ENCODE results near the gene DOCK2.

DNA sequence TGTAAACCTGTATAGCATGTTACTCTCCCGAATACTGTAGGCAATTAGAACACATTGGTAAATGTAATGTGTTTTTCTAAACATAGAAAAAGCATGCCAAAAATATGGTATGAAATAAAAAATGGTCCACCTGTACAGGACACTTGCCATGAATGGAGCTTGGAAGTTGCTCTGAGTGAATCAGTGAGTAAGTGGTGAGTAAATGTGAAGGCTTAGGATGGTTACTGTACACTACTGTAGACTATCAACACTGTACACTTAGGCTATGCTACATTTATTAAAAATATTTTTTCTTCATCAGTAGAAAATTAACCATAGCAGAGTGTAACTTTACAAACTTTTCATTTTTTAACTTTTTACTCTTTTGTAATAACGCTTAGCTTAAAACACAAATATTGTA is 301.4 kb downstream of the DOCK2 start:
- TF ChIP-seq, protein P1, sequence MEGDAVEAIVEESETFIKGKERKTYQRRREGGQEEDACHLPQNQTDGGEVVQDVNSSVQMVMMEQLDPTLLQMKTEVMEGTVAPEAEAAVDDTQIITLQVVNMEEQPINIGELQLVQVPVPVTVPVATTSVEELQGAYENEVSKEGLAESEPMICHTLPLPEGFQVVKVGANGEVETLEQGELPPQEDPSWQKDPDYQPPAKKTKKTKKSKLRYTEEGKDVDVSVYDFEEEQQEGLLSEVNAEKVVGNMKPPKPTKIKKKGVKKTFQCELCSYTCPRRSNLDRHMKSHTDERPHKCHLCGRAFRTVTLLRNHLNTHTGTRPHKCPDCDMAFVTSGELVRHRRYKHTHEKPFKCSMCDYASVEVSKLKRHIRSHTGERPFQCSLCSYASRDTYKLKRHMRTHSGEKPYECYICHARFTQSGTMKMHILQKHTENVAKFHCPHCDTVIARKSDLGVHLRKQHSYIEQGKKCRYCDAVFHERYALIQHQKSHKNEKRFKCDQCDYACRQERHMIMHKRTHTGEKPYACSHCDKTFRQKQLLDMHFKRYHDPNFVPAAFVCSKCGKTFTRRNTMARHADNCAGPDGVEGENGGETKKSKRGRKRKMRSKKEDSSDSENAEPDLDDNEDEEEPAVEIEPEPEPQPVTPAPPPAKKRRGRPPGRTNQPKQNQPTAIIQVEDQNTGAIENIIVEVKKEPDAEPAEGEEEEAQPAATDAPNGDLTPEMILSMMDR (IDR thresholded peaks at IDR 0.05; ENCODE audit: low read depth, low read length, poor library complexity, severe bottlenecking) = no peak
- TF ChIP-seq EZH2phosphoT487 (IDR thresholded peaks at IDR 0.05; ENCODE audit: borderline replicate concordance, low read length) = no peak

Measured in DOHH2 (cell line).